NCI-H2029 treated with DMSO at 0.1 percent for 48 hours (cell line): ENCODE results near the gene BORCS6.
"Not testable (repeated sequence)": the region's sequence is repeated elsewhere in the genome, so short reads cannot be mapped to it uniquely, and the experiment has no call there.

Experiments used
- DNase-seq: peaks from one replicate; lab custom pipeline; 2025; lab: John Stamatoyannopoulos, UW

BORCS6 gene

DNA sequence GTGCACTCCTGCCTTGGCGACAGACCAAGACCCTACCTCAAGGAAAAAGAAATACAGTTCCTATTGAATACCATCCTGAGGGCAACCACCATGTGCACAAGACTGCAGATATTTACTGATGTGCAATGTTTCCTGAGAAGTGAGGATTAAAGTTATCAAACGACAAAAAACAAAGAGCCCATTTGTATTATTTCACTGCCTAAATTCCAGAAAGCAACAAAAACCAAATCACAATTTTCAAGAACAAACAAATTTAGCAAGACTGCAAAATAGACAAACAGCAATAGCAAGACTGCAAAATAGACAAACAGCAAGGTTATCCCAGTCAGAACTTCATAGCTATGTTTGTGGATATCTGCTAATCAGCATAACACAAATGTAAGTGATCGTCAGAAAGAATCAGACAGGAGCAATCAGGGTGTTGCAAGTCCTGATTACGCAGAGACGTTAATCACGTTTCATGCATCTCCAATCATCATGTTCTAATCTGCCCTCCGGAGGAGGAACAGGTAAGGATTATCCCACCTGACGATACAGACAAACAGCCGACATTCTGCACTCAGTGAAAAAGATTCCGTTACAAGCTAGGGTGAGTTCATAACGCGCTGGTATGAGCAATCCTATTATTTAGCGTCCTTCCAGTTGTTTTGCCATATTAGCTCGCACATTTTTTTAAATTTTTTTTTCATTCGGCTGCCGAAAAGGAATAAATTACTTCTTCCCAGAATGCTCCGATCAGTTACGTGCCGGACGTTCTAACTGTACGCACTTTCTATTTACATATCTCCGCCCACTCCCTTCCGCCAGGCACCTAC, 16.7 kb downstream of the BORCS6 start:
- DNase-seq, result peak; percentile 74

DNA sequence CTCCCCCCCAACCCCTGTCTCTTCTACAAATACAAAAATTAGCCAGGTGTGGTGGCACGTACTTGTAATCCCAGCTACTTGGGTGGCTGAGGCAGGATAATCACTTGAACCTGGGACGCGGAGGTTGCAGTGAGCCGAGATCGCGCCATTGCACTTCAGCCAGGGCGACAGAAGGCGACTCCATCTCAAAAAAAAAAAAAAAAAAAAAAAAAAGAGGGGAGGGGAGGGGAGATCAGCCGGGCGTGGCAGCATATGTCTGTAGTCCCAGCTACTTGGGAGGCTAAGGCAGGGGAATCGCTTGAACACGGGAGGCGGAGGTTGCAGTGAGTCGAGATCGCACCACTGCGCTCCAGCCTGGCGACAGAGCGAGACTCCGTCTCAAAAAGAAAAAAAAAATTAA, 19.8 kb downstream of the BORCS6 start:
- DNase-seq, result not testable (repeated sequence)

DNA sequence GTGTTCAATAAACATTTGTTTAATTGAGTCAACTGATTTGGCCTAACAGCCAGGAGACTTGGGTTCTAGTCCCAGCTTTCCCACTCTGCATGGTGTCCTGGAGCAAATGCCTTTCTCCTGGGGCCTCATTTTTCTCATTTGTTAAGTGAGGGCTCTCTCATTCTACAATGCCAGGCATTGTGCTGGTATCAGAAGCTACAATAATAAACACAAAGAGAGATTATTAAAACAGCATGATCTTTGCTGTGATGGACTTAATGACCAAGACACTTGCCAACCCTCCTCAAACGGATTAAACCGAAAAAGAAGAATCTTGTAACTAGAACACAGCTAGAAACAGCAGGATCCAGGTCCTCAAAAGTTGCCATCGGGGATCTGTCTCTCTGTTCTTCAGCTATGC, 22.5 kb downstream of the BORCS6 start:
- no peak for DNase-seq

DNA sequence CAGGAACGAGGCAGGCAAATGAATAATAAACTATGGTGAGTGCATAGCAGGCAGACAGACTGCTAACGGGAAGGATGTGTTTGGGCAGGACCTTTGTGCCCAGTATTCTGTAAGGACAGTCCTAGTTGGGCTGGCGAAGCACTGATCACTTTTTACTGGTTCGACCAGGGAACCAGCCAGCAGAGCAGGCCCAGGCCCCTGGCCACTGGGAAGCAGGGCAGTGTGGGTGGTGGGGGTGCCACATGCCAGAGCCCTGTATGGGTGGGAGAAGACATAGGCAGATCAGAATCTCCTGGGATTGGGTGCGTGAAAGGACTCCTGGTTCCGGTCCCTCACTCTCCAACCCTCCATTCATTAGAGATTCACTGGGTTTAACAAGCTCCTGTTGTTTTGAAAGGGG, 23.2 kb downstream of the BORCS6 start:
- DNase-seq, result no peak

DNA sequence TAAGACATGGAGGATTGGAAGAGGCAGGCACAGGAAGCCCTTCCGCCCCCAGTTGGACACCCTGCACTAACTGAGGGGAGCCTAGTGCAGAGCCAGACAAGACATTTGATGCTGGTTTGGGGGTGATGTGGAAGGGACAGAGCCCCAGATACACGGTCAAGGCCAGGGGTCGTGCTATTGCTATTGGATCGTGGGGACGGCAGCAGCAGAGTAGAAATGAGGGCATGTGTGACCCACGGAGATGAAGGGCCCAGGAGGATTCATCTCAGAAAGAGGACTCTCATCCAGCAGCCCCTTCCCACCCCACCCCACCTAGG, 25.2 kb downstream of the BORCS6 start:
- DNase-seq, result no peak

DNA sequence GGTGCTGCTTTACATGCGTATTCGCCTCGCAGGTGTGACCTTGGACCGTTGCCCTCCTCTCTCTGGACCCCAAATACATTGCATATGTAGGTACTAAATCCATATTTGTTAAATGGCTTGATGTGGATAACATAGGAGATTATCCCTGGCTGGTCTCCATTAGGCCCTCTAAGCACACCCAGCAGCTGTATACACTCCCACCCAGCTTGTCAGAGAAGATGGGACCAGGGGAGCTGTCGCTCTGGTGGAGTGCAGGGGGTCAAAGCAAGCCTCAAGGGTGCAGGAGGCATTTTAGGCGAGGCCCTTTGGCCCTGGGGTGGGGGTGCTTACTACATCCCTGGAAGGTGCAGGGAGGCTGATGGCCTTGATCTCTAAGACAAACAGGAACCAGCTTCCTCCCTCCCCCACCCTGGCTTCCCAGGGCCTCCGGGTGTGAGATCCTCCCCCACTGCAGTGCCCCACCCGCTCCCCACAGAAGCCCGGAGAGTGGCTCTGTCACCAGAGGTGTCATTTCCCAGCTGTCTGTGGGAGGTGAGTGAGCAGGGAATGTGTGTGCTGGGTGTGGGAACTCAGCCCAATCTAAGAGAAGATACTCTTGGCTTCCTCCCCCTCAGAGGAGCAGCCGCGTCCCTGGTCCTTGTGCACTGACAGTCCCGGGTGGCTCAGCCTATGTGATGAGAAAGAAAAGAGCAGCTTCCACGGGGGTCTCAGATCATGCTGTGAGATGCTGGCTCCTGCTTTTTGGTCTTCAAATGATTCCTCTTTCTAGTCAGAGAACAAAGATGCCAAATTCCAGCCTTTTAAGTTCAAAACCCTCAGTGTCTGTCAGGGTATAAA, 25.8 kb downstream of the BORCS6 start:
- DNase-seq, result no peak

DNA sequence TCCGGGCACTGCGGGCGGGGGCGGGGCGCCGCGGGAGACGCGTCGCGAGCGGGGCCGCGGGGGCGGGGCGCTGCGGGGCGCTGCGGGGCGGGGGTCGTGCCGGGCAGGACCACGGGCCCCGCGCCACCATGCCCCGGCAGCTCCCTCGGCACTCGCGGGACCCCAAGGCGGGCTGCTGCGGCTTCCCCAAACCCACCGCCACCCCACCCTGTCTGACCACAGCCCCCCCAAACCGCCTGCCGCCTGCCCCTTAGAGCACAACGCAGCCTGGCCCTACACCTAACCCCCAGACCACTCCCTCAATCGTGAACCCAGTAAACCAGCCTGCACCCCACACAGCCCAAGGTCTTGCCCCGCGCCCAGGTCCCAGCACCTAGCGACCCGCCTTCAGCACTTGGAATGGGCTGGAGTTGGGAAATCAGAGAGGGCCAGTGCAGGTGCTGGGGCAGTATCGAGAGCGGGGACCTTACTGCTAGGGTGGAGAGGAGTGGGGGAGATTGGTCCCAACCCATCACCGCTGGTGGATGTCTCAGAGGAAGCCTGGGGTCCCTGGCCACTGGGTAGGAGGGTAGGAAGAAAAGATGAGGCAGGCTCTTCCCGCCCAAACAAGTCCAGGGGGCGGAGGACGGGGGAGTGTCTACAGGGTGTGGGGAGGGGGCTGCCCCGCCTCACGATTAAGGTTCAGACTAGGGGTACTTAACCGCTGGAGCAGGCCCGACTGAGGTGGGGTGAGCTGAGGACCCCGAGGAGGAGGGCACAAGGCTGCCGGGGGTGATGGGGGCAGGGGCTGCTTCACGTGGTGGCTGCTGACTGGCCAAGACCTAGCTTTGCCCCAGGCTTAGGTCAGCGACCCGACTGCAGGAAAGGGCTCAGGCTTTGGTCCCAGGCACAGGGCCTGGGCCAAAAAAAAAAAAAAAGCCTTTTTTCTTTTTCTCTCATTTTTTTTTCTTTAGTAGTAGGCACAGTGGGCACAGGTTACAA, 26.7 kb downstream of the BORCS6 start:
- DNase-seq, result no peak

DNA sequence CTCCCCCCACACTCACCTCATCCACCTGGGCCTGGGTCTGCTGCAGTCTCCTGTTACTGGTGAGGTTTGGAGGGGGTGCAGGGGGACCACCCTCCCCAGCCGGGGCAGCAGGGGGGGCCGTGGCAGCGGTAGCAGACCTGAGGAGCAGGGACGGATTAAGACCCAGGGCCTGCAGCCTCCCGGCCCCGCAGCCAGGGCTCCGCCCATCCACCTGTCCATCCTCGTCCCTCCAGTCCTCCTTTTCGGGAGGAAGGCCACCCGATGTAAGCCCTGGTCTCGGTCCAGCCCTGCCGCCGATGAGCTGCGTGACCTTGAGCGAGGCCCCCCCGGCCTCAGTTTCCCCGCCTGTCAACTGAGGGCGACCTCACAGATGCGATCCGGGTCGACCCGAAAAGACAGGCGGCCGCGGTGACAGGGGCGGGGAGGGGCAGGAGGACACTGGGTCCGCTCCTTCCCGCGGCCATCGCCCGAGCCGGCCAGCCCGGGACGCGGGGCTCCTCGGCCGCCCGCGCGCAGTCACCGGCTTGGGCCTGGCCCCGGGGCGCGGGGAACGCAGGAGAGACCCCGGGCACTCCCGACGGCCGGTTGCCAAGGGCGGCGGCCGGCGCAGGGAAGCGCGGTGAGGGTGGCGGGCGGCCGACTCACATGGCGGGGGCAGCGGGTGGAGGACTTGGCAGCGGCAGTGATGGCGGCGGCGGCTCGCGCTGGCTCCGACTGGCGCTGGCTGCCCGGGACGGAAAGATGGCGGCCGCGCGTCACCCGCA, 27.6 kb downstream of the BORCS6 start, which contains the start of gene VAMP2:
Gene VAMP2 (minus strand): TSS at position 716 of the 764 bp plus-strand sequence. CDS start 69 bp downstream, at position 647.
- no peak for DNase-seq

DNA sequence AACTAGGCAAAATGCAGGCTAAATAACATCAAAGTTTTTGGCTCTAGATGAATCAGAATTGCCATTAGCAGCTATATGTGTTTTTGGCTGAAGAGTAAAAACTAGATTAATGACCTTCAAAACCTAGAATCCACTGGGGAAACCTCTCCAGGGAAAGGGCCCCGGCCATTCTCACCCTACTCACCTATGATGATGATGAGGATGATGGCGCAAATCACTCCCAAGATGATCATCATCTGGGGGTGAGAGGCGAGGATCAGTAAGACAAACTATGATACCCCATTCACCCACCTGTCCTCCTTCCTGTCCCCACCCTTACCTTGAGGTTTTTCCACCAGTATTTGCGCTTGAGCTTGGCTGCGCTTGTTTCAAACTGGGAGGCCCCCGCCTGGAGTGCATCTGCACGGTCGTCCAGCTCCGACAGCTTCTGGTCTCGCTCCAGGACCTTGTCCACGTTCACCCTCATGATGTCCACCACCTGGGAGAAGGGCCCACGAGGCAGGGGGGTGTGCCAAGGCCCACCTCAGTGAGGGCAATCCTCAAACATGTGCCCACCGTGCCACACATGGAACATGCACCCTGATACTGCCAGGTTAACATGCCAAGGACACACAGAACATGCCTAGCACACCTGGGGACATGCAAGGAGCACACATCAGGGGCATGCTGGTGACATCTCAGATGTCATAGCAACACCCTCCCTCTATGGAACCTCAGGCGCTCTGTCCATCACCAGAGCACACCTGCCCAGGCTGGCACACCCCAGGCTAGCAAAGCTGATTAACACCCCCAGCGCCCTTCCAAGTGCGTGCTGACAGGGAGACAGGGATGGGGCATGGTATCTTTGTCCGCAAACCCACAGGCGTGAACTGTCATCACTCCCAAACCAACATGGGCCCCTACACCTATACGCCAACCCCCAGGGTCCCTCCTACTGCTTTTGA, 28.4 kb downstream of the BORCS6 start:
- DNase-seq, result no peak

DNA sequence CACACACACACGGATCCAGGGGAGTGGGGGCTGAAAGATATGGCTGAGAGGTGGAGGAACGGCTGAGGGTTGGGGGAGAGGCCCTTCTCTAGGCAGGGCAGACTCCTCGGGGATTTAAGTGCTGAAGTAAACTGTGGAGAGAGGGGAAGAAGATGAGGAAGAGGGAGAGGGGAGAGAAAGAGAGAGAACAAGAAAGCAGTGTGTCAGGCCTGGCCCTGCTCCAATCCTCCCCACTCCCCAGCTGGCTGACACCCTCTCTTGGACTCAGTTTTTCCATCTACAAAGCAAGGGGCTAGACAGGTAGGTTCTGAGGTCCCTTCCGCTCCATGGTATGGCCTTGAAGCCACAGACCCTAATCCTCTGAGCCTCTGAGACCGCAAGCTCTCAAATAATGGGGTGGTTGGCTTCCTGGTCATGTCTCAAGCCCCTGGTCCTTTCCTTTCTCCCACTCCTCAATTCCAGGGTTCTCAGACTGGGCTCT, 29.2 kb downstream of the BORCS6 start:
- DNase-seq, result no peak

DNA sequence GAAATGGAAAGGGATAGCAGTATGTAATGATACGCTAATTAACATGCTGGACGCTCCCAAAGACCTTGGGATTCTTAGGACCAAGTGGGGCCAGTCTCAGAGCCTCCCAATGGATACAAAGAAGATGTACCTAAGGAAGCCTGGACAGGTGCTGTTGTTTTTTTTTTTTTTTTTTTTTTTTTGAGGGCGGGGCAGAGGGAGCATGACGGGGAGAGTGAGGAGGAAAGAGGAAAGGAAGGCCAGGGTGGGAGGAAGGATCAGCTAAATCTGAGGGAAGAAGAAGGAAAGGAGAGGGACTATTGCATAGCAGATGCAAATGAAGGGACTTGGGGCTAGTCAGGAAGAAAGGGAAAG, 29.8 kb downstream of the BORCS6 start:
- DNase-seq, result no peak

DNA sequence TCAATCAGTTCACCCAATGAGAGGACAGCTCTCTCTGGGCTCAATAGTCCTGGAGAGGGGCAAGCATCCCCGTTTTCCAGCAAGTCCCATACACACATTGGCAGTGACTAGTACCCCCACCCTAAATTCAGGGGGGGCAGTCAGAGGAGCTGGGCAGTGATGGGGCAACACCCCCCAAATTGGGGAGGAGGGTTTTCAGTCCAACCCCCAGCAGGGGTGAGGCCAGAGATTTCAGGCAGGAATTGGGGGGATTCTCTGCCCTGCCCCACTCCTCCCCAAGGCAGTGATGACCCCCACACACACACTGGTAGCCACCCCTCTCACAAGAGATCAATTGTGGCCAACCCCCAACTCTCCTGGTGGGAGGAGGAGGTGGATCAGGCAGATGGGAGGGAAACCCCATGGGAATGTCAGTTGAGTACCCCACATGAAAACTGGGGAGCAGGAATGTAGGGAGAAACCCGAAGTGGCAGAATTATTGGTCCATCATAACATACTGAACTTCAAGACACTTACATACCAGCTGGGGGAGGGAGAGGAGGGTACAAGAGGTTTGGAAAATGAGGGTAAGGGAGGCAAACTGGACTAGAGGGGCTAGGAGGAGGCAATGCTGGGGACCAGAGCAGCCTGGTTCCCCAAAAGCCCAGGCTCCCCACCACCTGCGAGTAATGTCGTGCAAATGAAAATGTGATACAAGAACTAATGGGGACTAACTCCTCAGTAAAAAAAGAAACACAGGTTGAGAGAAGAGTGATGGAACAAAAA, 30.3 kb downstream of the BORCS6 start:
- DNase-seq, result no peak

DNA sequence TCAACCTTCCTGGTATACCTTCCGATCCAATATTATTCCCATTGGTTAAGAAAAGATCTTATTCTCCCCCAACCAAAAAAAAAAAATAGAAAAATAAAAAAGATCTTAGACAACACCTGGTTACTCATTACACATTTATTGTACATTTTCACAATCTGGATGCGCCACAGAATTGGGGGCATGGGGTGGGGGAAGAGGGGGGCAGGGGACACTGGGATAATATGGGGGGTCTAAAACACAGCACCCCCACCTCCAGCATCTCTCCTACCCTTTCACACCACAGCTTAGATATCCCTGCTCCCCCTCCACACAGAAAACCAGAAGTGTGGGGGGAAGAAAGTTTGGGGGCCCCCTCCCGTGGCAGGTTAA, 31.0 kb downstream of the BORCS6 start:
- DNase-seq, result no peak

DNA sequence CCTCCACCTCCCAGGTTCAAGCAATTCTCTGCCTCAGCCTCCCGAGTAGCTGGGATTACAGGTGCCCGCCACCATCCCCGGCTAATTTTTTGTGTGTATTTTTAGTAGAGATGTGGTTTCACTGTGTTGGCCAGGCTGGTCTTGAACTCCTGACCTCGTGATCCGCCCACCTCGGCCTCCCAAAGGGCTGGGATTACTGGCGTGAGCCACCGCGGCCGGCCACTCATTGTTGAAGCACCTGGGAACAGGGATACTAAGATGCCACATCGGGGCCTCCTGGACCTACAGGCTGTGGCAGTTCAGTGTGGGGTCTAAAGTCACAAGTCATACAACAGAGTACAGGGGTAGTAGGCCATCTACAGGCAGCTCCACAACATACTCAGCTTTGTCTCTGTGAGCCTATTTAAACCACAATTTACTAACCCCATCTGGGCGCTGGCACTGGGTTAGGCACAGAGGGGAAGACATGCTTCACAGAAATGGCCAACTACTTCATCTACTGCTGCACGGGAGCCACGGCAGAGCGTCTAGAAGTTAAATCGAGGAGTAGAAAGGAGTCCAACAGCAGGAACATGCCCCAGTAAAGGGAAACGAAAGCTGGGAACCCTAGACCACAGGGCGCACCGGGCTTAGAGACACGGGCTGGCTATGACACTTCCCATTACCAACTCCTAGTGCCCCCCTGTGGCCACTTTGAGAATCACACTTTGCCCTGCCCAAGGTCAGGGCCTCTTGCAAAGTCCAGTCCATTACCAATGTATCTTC, 31.5 kb downstream of the BORCS6 start:
- peak; percentile 35 for DNase-seq

DNA sequence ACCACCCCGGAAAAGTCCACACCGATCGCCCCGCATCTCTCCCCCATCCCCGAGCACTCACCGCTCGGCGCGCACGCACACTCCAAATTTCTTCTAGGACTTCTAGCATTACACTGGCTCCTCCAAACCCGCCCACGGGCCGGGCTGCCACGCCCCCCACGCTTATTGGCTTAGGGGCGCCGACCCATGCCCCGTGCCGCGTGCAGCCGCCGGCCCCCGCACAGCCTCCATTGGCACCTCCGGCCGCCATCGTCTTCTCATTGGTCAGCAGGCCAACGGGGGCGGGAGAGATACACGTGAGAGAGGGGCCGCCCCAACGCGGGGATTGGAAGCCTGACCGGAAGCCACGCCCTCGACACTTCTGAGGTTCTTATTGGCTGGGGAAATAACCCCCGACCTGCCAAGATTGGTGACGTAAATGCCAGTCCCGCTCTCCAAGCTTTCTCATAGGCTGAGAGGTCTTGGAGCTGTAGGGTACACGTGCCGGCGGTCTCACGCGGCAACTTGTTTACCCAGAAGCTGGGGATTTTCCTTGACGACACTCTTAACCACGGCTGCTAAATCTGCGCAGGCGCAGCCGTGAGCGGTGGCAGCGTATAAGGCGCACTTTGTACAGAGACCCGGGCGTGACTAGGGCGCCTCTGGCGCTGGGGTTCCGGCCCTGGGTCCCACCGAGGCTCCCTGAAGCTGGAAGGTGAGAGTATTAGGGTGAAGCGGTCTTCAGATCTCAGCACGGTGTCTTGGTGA, 33.6 kb downstream of the BORCS6 start:
- DNase-seq, result peak; percentile 85

DNA sequence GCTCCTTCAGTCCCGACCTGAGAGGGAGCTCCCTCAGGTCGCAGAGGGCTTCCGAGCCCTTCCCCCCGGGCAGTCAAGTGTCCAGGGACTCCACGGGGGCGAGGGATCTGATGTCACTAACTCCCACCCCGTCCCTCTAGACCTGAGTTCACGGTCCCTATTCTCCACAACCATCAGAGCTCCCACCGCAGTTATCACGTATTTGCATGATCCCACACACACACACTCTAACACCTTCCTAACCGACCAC, 34.1 kb downstream of the BORCS6 start:
- no peak for DNase-seq

DNA sequence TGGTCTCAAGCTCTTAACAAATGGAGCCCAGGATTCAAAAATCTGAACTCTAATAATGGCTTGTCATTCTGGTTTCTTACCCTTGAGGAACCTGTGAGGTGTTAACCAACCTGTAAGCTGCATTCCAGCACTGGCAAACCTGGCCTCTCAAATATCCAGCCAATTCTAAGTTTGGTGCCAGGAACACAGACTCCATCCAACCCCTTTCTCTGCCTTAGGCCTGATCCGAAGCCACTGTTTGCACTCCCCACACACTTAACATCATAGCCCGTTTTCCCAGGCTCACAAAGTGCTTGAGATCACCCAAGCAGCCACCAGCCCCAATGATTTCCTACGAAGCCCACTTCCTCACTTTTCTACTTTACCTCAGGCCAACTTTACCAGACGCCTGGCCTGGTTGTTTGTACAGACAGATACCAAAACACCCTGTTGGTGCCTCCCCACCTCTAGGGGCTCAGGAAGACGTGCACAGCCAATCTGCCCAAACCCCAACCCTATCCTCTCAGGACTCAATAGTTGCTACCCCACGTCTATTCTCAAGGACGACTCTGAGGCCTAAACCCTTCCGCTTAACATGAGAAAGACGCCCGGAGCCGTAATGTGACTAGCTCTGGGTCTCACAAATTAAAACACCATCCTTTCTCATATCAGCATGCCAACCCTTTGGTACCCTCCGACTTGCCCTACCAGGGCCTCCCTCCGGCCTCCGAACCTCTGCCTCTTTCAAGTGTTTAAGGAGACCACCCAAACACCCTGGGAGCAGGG, 34.6 kb downstream of the BORCS6 start:
- DNase-seq, result no peak
